ELR (cell line): ENCODE results near the gene ENOX1.
A peak's percentile ranks its signal among the peaks of the same experiment; 100 is the strongest.

Experiments used
- DNase-seq: peaks from one replicate; pipeline ENCODE4 v3.0.0-alpha.2; 2015; ENCODE audit warnings: low read depth

The ENOX1 gene

GRCh38 chr13:43669964-43670363, 116.8 kb downstream of the ENOX1 start:
- DNase-seq: no peak

DNA sequence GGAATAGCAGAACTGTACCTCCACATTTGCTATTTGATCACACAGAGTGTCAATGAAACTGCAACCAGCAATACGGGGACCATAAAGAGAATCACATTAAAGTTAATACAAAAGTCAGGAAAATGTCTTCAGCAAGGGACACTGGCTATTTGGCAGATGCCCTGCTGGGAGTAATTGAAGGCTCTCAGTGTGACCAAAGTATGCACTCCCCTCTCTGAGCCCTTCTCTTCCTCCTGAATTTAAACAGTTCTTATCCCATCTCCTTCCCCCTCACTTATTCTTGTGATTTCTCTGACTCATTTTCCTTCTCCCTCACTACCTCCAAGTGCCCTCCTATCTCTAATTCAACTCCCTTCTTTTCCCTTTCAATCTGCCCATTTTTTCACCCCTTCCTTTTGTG, 117.7 kb downstream of the ENOX1 start:
- DNase-seq: no peak

GRCh38 chr13:43666403-43666802, 120.4 kb downstream of the ENOX1 start:
- no peak for DNase-seq

- DNase-seq: no peak
These were observed 121.4 kb downstream of the ENOX1 start for GRCh38 chr13:43665388-43665787.

DNA sequence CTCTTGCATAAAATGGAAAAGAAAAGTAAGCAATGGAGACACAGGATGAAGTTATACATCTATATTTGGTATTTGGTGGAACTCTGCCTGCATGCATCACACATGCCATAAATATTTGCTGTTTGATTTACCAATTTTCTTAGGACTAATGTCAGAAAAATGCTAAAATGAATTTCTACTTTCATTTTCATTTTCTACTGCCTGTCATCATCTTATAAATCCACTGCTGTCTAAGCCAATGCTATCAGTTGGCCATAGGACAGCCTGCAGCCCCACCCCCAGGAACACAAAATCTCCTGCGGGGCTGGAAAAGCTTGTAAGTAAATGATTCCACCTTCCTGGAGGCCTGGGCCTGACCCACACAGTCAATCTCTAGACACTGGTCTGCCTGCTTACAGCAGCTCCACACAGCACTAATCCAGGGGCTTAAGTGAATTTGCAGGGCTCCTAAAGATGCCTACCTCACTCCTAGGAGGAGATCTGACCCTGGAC, 122.0 kb downstream of the ENOX1 start:
- DNase-seq: peak; percentile 80

GRCh38 chr13:43663474-43664090, 123.2 kb downstream of the ENOX1 start:
- DNase-seq: peak; percentile 46

DNA sequence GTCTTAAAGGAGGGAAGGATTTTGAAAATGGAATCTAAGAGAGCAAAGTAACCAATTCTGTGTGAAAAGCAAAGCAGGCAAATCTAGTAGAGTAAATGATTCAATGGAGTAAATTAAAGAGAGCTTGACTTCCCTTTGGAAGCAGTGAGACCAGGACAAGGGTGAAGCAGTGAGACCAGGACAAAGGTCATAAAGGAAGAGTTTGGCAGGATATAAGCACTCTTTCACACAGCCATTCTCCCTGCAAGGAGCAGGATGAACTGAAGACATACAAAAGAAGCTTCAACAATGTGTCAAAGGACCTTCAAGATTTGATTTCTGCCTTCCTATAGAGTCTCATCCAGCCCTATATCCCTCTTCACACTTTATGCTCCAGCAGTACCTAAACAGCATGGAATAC, 123.8 kb downstream of the ENOX1 start:
- no peak for DNase-seq

- DNase-seq: no peak
These were observed 125.5 kb downstream of the ENOX1 start for GRCh38 chr13:43661161-43661830.

GRCh38 chr13:43657485-43657884, 129.3 kb downstream of the ENOX1 start:
- DNase-seq: no peak

- no peak for DNase-seq
These were observed 132.8 kb downstream of the ENOX1 start for GRCh38 chr13:43653980-43654379.

DNA sequence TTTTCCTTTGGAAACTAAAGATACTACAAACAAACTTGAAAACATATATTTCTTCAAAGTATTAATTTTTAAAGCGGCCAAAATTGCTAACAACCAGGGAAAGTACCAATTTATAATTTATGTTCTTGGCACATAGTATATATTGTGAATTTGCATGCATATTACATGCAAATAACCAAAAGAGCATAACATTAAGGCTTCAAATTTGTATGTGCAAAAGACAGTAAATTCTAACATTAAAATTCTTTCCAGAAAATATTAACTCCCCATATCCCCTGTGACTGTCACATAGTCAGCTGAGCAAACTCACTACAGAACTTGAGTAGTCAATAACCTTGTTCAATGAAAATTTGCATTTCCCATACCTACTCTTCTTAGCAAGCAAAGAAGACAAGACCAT, 133.4 kb downstream of the ENOX1 start:
- no peak for DNase-seq

DNA sequence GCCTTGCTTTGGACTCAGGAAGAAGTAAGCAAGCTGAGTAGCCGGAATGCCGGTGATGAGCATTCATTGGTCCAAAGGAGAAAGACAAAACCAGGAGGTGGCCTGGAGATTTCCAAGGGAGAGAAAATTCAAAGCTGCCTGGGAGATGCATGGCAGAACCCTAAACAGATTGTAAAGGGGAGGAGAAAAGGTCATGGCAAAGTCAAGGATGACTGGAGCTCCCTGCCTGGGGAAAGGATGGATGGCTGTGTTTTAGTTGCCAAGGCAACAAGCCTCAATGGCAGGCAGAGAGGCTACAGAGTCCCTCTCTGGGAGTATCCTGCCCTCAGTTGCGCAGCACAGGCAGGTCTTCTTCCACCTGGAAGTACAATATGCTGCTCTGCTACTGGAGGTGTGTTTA, 134.0 kb downstream of the ENOX1 start:
- DNase-seq: no peak

DNA sequence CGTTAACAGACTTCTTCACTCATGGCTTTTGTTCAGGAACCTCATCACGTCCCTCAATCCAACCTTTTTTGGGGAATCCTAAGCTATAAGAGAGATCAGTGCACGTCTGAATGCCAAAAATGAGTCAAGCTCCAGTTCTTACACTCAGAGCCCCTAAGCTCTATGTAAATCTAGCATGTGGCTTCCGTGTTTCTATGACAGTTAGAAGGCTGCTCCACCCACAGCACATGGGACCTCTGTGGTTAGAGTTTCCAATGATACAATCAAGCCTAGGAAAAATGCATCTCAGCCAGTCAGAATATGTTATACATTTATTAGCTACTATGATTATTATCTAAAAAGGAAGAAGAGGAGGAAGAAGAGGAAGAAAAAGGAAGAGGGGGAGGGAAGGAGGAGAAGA, 135.9 kb downstream of the ENOX1 start:
- no peak for DNase-seq

DNA sequence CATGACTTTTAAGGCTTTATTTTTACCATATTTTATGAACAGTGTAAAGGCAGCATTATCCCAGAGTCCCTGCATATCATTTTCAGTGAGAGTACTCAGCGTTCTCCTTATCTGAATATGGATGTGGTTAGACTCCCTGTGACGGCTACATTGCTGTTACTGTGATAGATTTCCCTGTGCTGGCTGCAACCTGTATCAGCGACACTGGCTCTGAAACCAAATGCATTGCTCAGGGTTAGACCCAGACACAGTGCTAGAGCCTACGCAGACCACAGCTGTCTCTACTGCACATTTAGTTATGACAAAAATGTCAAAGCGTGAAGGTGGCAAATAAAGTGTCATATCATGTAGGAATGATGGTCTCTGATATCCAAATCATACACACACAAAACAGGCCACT, 138.0 kb downstream of the ENOX1 start:
- no peak for DNase-seq

DNA sequence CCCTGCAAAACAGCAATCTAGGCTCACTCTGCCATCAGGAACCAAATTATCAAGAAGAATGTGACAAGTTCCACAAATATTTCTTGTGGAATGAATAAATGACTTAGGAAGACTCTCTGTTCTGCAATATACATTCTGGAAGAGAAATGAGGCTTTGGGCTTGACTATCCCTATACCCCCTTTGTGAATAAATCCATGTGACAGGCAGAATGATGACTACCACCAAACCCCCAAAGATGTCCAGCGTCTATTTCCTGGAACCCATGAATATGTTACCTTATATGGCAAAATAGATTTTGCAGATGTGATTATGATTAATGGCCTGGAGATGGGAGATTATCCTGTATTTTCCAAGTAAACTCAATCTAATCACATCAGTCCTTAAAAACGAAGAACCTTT, 139.3 kb downstream of the ENOX1 start:
- DNase-seq: no peak

DNA sequence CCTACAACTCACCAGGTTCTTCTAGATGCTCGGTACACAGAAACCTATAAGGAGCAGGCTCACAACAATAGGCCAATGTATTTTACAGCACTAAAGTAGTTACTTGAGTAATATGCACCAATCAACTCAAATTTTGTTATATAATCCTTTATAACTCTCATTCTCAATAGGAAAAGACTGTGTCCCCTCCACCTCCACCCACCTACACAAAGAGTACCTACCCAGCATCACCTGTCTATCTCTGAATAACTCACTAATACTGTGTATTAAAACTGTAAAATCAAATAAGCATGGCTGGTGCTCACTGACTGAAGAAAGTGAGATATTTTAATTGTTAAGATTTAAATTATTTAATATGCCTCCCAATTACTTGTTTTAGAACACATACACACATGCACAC, 146.3 kb downstream of the ENOX1 start:
- no peak for DNase-seq

- no peak for DNase-seq
These were observed 155.7 kb downstream of the ENOX1 start for GRCh38 chr13:43631106-43631505.

GRCh38 chr13:43629691-43630480, 156.9 kb downstream of the ENOX1 start:
- peak; percentile 3 for DNase-seq

DNA sequence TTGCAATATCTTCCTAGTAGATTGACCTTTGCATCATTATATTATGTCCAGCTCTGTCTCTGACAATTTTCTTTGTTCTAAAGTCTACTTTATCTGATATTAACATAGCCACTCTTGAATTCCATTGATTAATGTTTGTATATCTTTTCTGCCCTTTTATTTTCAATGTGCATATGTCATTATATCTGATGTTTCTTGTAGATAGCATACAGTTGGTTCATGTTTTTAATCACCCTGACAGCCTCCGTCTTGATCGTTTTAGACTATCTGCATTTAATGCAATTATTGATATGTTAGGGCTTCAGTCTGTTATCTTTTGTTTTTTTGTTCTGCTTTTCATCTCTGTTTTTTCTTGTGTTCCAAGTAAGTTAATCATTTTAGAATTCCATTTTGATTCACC, 159.8 kb downstream of the ENOX1 start:
- DNase-seq: no peak

DNA sequence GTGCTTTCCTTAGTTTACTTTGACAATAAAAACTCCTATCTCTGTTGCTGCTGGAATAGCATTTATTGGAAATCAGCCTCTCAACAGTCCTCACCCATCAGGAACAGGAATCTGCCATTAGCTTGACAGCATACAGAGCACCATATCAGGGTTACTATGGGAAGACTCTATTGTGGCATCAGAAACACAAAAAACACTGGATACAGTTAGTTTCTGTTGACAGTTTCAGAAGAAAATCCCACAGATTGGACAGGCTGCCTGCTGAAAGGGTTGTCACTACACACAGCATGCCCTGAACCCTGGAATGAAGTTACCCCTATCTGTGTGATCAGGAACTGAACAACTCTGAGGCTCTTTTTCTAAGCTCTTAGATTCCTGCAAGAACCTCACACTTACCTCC, 172.7 kb downstream of the ENOX1 start:
- no peak for DNase-seq

DNA sequence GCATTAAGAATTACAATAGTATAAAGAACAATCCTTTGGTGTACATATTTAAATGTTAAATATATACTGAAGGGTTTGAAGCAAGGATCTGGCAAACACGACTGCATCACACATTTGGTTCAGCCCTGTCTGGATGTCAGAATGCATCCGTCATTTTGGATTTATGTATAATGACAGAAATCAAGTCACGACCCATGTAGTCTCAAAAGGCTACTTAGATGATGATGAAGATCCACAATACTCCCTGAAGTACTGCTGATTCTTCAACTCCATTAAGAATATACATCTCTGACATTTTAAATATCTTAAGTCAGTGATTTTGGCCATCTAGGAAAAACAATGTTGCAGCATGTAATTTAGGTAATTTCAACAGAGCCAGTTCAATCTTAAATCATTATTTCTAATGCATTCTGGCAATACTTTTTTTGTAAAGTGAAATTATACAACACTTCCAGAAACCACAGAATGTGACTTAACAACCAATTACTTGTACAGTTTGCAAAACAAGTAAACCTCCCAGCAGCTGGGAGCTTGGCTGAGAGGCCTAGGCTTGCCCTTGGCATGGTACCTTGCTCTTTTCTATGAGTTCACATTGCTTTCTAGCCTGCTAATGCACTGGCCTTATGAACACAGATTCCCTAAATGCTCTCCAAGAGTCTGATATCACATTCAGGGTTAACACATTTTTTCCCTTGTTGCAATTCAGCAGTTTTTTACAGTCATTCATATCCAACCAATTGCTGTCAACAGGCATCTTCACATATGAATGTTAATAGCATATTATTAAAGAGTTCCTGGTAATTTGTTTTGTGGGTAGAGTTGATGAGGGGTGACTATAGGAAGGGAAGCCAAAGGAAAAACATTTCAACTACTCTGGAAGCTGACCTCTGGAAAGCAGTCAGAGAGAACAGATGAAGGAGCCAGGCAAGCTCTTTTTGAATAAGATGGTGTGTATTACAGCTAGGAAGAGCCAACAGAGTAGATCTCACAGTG, 175.2 kb downstream of the ENOX1 start:
- no peak for DNase-seq
